ENCODE measurements around the gene INF2. TPM values are rescaled to one million over a fixed set of nuclear protein-coding genes. Genes with fewer than 3 reads are reported as not detected.
"Not testable (repeated sequence)": the region's sequence is repeated elsewhere in the genome, so short reads cannot be mapped to it uniquely, and the experiment has no call there.

Gene INF2
- total RNA-seq, 1 experiment from 2014 or later: 70.8 TPM

- Histone ChIP-seq H3K9me3 (no peaks in the 10 kb centered on the region), H3K4me1 (peaks cover 6% of the 10 kb centered on the region), H3K27me3 (replicated peaks; ENCODE audit: control insufficient read depth, insufficient read depth, low read length) (no peaks in the 10 kb centered on the region), H3K36me3 (ENCODE audit: control insufficient read depth, insufficient read depth, low read length) (no peaks in the 10 kb centered on the region), H3K4me3 (ENCODE audit: low read depth, low read length) (no peak overlapping the region)
- no peak for DNase-seq
- Mint-ChIP-seq H3K27me3 (ENCODE audit: insufficient read depth, unreplicated experiment) (peaks cover 7% of the 10 kb centered on the region), H3K4me3 (ENCODE audit: unreplicated experiment) (no peak overlapping the region), H3K4me1 (ENCODE audit: low read depth, unreplicated experiment) (no peaks in the 10 kb centered on the region), H3K27ac (ENCODE audit: unreplicated experiment) (no peak overlapping the region), H3K36me3 (ENCODE audit: insufficient read depth, unreplicated experiment) (peaks cover 11% of the 10 kb centered on the region), H3K9me3 (ENCODE audit: unreplicated experiment) (no peaks in the 10 kb centered on the region)
- TF ChIP-seq CTCF (IDR thresholded peaks at IDR 0.05; ENCODE audit: insufficient read depth in 1 of 2, low read depth in 1 of 2, low read length in 1 of 2, severe bottlenecking in 1 of 2, unreplicated experiment in 1 of 2): no peak
- CTCF ChIA-PET: no interaction called here
- POLR2A ChIA-PET: interaction anchor here (0.6 kb wide), 1 partner anchor 10 kb away, joined by 4 read pairs; no protein-coding TSS in a partner anchor
- BruUV-seq (replicated peaks): no TSS peak
- intact Hi-C loops (cut with micrococcal nuclease; ENCODE audit: unreplicated experiment): no loop called here
Measured at GRCh38 chr14:104728631-104729030, 39.2 kb downstream of the INF2 start.

- H3K4me1 Mint-ChIP-seq (ENCODE audit: low read depth, unreplicated experiment); H3K9me3 ChIP-seq; H3K4me3 Mint-ChIP-seq (ENCODE audit: unreplicated experiment); H3K27me3 ChIP-seq (replicated peaks; ENCODE audit: control insufficient read depth, insufficient read depth, low read length); BruUV-seq (replicated peaks); H3K27ac Mint-ChIP-seq (ENCODE audit: unreplicated experiment); intact Hi-C loops (cut with micrococcal nuclease; ENCODE audit: unreplicated experiment); H3K4me1 ChIP-seq; POLR2A ChIA-PET; H3K27me3 Mint-ChIP-seq (ENCODE audit: insufficient read depth, unreplicated experiment); H3K36me3 ChIP-seq (ENCODE audit: control insufficient read depth, insufficient read depth, low read length); H3K9me3 Mint-ChIP-seq (ENCODE audit: unreplicated experiment); CTCF ChIA-PET; DNase-seq; H3K4me3 ChIP-seq (ENCODE audit: low read depth, low read length): not testable (repeated sequence)
- peaks cover 11% of the 10 kb centered on the region for H3K36me3 Mint-ChIP-seq (ENCODE audit: insufficient read depth, unreplicated experiment)
Measured at GRCh38 chr14:104729176-104729834, 39.9 kb downstream of the INF2 start.

GRCh38 chr14:104729835-104730181 lies 40.4 kb downstream of the INF2 start:
- no peak for DNase-seq
- Histone ChIP-seq H3K4me1 (peaks cover under 1% of the 10 kb centered on the region; the same call in 1 of the 2 replicates), H3K9me3 (no peaks in the 10 kb centered on the region), H3K27me3 (replicated peaks; ENCODE audit: control insufficient read depth, insufficient read depth, low read length) (no peaks in the 10 kb centered on the region), H3K36me3 (ENCODE audit: control insufficient read depth, insufficient read depth, low read length) (no peaks in the 10 kb centered on the region), H3K4me3 (ENCODE audit: low read depth, low read length) (no peak overlapping the region)
- H3K27ac Mint-ChIP-seq (ENCODE audit: unreplicated experiment): no peak overlapping the region
- H3K4me3 Mint-ChIP-seq (ENCODE audit: unreplicated experiment): no peak overlapping the region
- ChIA-PET POLR2A (no interaction called here), CTCF (no interaction called here)
- no peaks in the 10 kb centered on the region for H3K9me3 Mint-ChIP-seq (ENCODE audit: unreplicated experiment)
- H3K27me3 Mint-ChIP-seq (ENCODE audit: insufficient read depth, unreplicated experiment): peaks cover 7% of the 10 kb centered on the region
- intact Hi-C loops (cut with micrococcal nuclease; ENCODE audit: unreplicated experiment): no loop called here
- BruUV-seq (replicated peaks): no TSS peak
- no peaks in the 10 kb centered on the region for H3K4me1 Mint-ChIP-seq (ENCODE audit: low read depth, unreplicated experiment)
- TF ChIP-seq CTCF (IDR thresholded peaks at IDR 0.05; ENCODE audit: insufficient read depth in 1 of 2, low read depth in 1 of 2, low read length in 1 of 2, severe bottlenecking in 1 of 2, unreplicated experiment in 1 of 2): no peak
- peaks cover 11% of the 10 kb centered on the region for H3K36me3 Mint-ChIP-seq (ENCODE audit: insufficient read depth, unreplicated experiment)
